ENCODE results near the gene BCL11A. TPM values are rescaled to one million over a fixed set of nuclear protein-coding genes. Genes with fewer than 3 reads are reported as not detected.

The BCL11A gene
- polyA plus RNA-seq, 2 of the 4 experiments (the other 2 are of a cell fraction) = 0.12 to 0.13 TPM

- TF ChIP-seq HMGXB4 (CRISPR knock-in tag; IDR thresholded peaks at IDR 0.05; ENCODE audit: borderline replicate concordance) = no peak
Measured at GRCh38 chr2:60429681-60430080, 123.8 kb downstream of the BCL11A start (continued).

GRCh38 chr2:60426880-60427279 lies 126.6 kb downstream of the BCL11A start:
- ChIA-PET CTCF (no interaction called here), POLR2A (no interaction called here)
- TF ChIP-seq RFX5 (IDR thresholded peaks at IDR 0.05) = no peak
- no peak for TF ChIP-seq EHMT2 (IDR thresholded peaks at IDR 0.05; ENCODE audit: low read depth)
- TF ChIP-seq HDAC2 (IDR thresholded peaks at IDR 0.05) = no peak
- no peak for TF ChIP-seq ELK1 (IDR thresholded peaks at IDR 0.05; ENCODE audit: low read depth, low read length)
- no peak for TF ChIP-seq JUN (IDR thresholded peaks at IDR 0.05)
- TF ChIP-seq MAZ (IDR thresholded peaks at IDR 0.05; ENCODE audit: borderline replicate concordance, low read depth, low read length) = no peak
- no peak for TF ChIP-seq KDM5A (IDR thresholded peaks at IDR 0.05)
- TF ChIP-seq REST (IDR thresholded peaks at IDR 0.05) = no peak
- TF ChIP-seq RARB (CRISPR knock-in tag; IDR thresholded peaks at IDR 0.05) = no peak
- TF ChIP-seq FOXS1 (CRISPR knock-in tag; IDR thresholded peaks at IDR 0.05) = no peak
- no peak for TF ChIP-seq SREBF2 (IDR thresholded peaks at IDR 0.05)
- TF ChIP-seq RCOR1 (IDR thresholded peaks at IDR 0.05; ENCODE audit: low read depth, low read length) = no peak
- TF ChIP-seq FOSL2 (IDR thresholded peaks at IDR 0.05) = no peak
- no peak for TF ChIP-seq FOSL2 (CRISPR knock-in tag; IDR thresholded peaks at IDR 0.05)
- no peak for TF ChIP-seq HOXA7 (CRISPR knock-in tag; IDR thresholded peaks at IDR 0.05)
- TF ChIP-seq TFCP2L1 (CRISPR knock-in tag; IDR thresholded peaks at IDR 0.05) = no peak
- no peak for TF ChIP-seq PHF8 (IDR thresholded peaks at IDR 0.05; ENCODE audit: borderline replicate concordance, low read depth)
- TF ChIP-seq GATA3 (IDR thresholded peaks at IDR 0.05; ENCODE audit: borderline replicate concordance) = no peak
- TF ChIP-seq HOXB13 (CRISPR knock-in tag; IDR thresholded peaks at IDR 0.05; ENCODE audit: low read depth) = no peak
- TF ChIP-seq ZSCAN20 (CRISPR knock-in tag; IDR thresholded peaks at IDR 0.05) = no peak
- no peak for TF ChIP-seq BHLHE40 (IDR thresholded peaks at IDR 0.05; ENCODE audit: low read depth, low read length)
- FAIRE-seq = no peak
- no peak for ATAC-seq
- no peak overlapping the region for H3K4me2 ChIP-seq
- no peaks in the 10 kb centered on the region for H3K4me1 ChIP-seq
- whole genome bisulfite sequencing (ENCODE audit: missing lambda C conversion rate) = 26% methylated on average over 7 of the region's 7 CpGs
- no peak overlapping the region for H3K4me3 ChIP-seq
- no peak for DNase-seq (ENCODE audit: low read depth in 1 of 2, low spot score in 1 of 2)
- H3K9me3 ChIP-seq = no peaks in the 10 kb centered on the region
- H3K27ac ChIP-seq = no peak overlapping the region
